Transverse colon (tissue), 4 donors: ENCODE measurements around the gene PTPRS. TPM values are rescaled to one million over a fixed set of nuclear protein-coding genes. Genes with fewer than 3 reads are reported as not detected.

ENCODE experiments used
- DNase-seq: peaks from one replicate; pipeline ENCODE4 v3.0.0-alpha.2; 2019
- H3K27ac ChIP-seq, 4 donors: fragments of 200-600 bp; sonication (generic); 2 replicates each; pipeline ENCODE4 v1.5.1; 2016 to 2018; ENCODE audit warnings: inconsistent platforms in 4 of 4
- H3K27me3 ChIP-seq: fragments of 200-600 bp; sonication (generic); 2 replicates; pipeline ENCODE4 v1.5.1; 2017; ENCODE audit warnings: inconsistent platforms
- H3K36me3 ChIP-seq, 4 donors: fragments of 200-600 bp; sonication (generic); 2 replicates each; pipeline ENCODE4 v1.5.1; 2017 to 2019; ENCODE audit warnings: inconsistent platforms in 4 of 4
- H3K4me1 ChIP-seq, 4 donors: fragments of 200-600 bp; sonication (generic); 2 replicates each; pipeline ENCODE4 v1.5.1; 2017 to 2020; ENCODE audit warnings: inconsistent platforms in 4 of 4
- H3K4me3 ChIP-seq, 4 donors: fragments of 200-600 bp; sonication (generic); 1 replicate in 1 of 4; 2 replicates in 3 of 4; pipeline versions ENCODE4 v1.5.1 to v1.6.1; 2017 to 2019; ENCODE audit warnings: inconsistent platforms in 4 of 4
- H3K9me3 ChIP-seq, 2 donors: fragments of 200-600 bp; sonication (generic); 2 replicates each; pipeline ENCODE4 v1.5.1; 2017 to 2019; ENCODE audit warnings: inconsistent platforms in 2 of 2
- EP300 ChIP-seq: sonication (generic); formaldehyde crosslinking; IDR thresholded peaks from one replicate; pipeline ENCODE4 v1.6.1; 2017; ENCODE audit warnings: antibody characterized with exemption, low read depth
- POLR2A ChIP-seq: fragments of 450-650 bp; IDR thresholded peaks from one replicate; pipeline ENCODE4 v1.6.1; 2016; ENCODE audit warnings: antibody characterized with exemption, mild to moderate bottlenecking, moderate library complexity
- POLR2AphosphoS5 ChIP-seq, 3 donors: sonication (generic); formaldehyde crosslinking; IDR thresholded peaks; one replicate each; pipeline ENCODE4 v1.6.1; 2016; ENCODE audit warnings: antibody characterized with exemption in 3 of 3
- WGBS, 2 donors: methylation state at CpG; one replicate each; pipeline ENCODE4 v1.1.5; 2018; ENCODE audit warnings: low coverage in 1 of 2; 5-methylcytosine and 5-hydroxymethylcytosine counted together
- in situ Hi-C, 4 donors: fragments of 200-750 bp; cut with MboI; loops; one replicate each; pipeline versions ENCODE4 v1.15.0 to v1.15.1; 2017; ENCODE audit warnings: low sequenced_read_pairs in 3 of 4, low pct_ligation_motif_present in 1 of 4, low pct_unique_long_range_greater_than_20kb in 1 of 4
- intact Hi-C: fragments of 100-400 bp; cut with DNase I; formaldehyde crosslinking; loops from one replicate; pipeline ENCODE4 v1.15.1; 2023; ENCODE audit warnings: low total_unique reads
- total RNA-seq, 4 donors: library from RNA; depleted of rRNA; stranded (reverse); fragments of >200 nt; gene quantifications; one replicate each; pipeline ENCODE4 v1.1.0, GENCODE V29; 2016
- TF ChIP-seq, protein P1 (sequence below), 5 experiments: fragments of 200-600 bp in 3 of 5; fragments of 450-650 bp in 2 of 5; sonication (generic) in 3 of 5; IDR thresholded peaks; 1 replicate in 2 of 5; 2 replicates in 3 of 5; pipeline ENCODE4 v1.5.1; 2016 to 2017; ENCODE audit warnings: antibody characterized with exemption in 5 of 5, inconsistent platforms in 3 of 5, mild to moderate bottlenecking in 2 of 5, moderate library complexity in 1 of 5

The PTPRS gene
- total RNA-seq, 4 donors from 2014 or later = 38.3 to 91.5 (median 58.5) TPM

DNA sequence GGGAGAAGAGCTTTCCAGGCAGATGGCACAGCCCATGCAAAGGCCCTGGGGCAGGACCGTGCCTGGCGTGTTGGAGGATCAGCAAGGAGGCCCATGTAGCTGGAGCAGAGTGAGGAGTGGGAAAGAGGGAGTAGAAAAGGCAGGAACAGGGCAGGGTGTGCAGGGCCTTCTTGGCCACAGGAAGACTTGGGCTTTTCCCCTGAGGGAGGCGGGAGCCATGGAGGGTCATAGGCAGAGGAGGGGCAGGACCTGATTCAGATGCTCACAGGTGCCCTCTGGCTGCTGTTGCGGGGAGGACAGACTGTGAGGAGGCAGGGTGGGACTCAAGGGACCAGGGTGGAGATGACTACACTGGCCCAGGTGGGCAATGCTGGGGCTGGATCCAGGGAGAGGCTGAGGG, 13.8 kb upstream of the PTPRS start:
- Histone ChIP-seq H3K4me3 (no peak overlapping the region), H3K36me3 (no peaks in the 10 kb centered on the region), H3K27ac (no peak overlapping the region), H3K9me3 (no peaks in the 10 kb centered on the region), H3K4me1 (no peaks in the 10 kb centered on the region), H3K27me3 (peaks cover 16% of the 10 kb centered on the region)
- TF ChIP-seq, protein P1, sequence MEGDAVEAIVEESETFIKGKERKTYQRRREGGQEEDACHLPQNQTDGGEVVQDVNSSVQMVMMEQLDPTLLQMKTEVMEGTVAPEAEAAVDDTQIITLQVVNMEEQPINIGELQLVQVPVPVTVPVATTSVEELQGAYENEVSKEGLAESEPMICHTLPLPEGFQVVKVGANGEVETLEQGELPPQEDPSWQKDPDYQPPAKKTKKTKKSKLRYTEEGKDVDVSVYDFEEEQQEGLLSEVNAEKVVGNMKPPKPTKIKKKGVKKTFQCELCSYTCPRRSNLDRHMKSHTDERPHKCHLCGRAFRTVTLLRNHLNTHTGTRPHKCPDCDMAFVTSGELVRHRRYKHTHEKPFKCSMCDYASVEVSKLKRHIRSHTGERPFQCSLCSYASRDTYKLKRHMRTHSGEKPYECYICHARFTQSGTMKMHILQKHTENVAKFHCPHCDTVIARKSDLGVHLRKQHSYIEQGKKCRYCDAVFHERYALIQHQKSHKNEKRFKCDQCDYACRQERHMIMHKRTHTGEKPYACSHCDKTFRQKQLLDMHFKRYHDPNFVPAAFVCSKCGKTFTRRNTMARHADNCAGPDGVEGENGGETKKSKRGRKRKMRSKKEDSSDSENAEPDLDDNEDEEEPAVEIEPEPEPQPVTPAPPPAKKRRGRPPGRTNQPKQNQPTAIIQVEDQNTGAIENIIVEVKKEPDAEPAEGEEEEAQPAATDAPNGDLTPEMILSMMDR (IDR thresholded peaks at IDR 0.05) = no peak
- TF ChIP-seq POLR2AphosphoS5 (IDR thresholded peaks at IDR 0.05) (no peak), POLR2A (no peak), EP300 (no peak)
- in situ Hi-C loops (no loop called here), intact Hi-C loops (no loop called here)
- 53 to 71% methylated on average over 2 to 4 of the region's 4 CpGs for WGBS, 2 donors
- no peak for DNase-seq

DNA sequence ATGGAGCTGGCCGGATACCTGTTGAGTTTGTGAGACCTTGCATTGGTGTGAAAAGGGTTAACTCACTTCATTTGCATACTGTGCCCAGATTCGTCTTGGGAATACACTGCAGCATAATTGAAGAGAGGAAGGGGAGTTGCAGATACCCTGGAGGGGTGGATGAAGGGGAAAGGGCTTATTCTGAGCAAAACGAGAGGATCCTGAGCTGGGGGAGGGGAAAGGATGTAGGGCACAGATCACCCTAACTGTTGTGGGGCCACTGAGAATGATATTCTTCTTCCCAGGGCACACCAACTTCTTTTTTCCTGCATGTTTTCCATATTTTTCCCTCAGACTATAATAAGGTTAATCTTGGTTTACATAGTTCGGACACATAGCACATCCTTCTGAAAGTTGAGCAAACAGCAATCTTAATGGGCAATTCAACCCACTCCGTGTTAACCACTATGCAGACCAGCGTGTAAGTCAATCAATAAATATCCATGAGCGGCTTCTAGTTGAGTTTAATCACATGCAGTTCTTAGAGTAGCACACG, 11.7 kb upstream of the PTPRS start:
- no peak overlapping the region for H3K27ac ChIP-seq
- no peaks in the 10 kb centered on the region for H3K9me3 ChIP-seq
- 30 to 39% methylated on average over 8 of the region's 8 CpGs for whole genome bisulfite sequencing, 2 donors
- no peak overlapping the region for H3K4me3 ChIP-seq
- in situ Hi-C loops (no loop called here), intact Hi-C loops (no loop called here)
- DNase-seq = no peak
- no peaks in the 10 kb centered on the region for H3K36me3 ChIP-seq
- TF ChIP-seq, protein P1 (IDR thresholded peaks at IDR 0.05) = no peak
- no peak for TF ChIP-seq EP300
- TF ChIP-seq POLR2AphosphoS5 (IDR thresholded peaks at IDR 0.05) = no peak
- TF ChIP-seq POLR2A = no peak
- H3K27me3 ChIP-seq = peaks cover 8% of the 10 kb centered on the region
- H3K4me1 ChIP-seq = no peaks in the 10 kb centered on the region

DNA sequence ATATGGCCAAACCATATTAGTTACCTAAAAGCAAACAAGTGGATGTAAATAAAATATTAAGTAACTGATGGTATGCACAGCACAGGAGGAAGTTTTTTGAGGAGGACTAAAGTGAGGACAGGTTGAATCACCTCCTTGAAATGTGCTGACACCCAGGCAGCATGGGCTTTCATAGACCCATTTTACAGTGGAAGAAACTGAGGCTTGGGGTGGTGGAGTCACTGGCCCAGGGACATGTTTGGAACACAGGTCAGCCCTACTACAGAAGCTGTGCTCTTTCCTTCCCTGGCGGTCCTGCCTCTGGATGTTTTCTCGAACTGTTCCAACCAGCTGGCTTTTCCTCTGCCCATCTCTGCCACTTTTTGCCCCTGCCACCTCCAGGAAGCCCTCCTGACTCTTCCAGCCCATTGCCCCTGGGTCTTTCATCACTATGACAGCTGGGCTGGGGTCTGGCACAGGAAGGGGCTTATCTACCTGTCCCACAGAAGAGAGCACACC, 11.2 kb upstream of the PTPRS start:
- H3K36me3 ChIP-seq = no peaks in the 10 kb centered on the region
- no peak for DNase-seq
- intact Hi-C loops = no loop called here
- no peak overlapping the region for H3K27ac ChIP-seq
- TF ChIP-seq POLR2AphosphoS5 (IDR thresholded peaks at IDR 0.05) = no peak
- no peak for TF ChIP-seq EP300
- TF ChIP-seq, protein P1 (IDR thresholded peaks at IDR 0.05) = no peak
- no peak for TF ChIP-seq POLR2A
- no peaks in the 10 kb centered on the region for H3K9me3 ChIP-seq
- H3K4me1 ChIP-seq = no peaks in the 10 kb centered on the region
- no peak overlapping the region for H3K4me3 ChIP-seq
- in situ Hi-C loops = no loop called here
- peaks cover 3% of the 10 kb centered on the region for H3K27me3 ChIP-seq
- WGBS, 2 donors = 79 to 81% methylated on average over 2 of the region's 2 CpGs

DNA sequence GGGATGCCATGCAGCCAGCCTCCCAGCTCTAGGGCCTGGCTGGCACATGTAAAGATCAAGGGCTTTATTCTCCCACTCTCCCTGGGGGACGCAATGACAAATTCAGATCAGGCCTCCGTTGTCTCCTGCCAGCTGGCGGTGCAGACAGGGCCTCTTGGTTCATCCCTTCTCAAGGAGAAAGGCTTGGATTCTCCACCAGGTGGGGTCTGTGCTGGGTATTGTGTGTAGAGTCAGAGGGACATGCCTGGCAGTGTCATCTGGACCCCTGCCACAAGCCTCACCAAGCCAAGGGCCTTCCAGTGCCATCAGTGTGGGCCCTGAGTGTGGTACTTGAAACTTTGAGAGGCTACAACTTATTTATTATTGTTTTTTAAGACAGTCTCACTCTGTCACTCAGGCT, 8.4 kb upstream of the PTPRS start:
- Histone ChIP-seq H3K27ac (no peak overlapping the region), H3K9me3 (no peaks in the 10 kb centered on the region), H3K27me3 (no peaks in the 10 kb centered on the region), H3K36me3 (no peaks in the 10 kb centered on the region), H3K4me3 (no peak overlapping the region), H3K4me1 (no peaks in the 10 kb centered on the region)
- TF ChIP-seq POLR2A (no peak), POLR2AphosphoS5 (IDR thresholded peaks at IDR 0.05) (no peak), EP300 (no peak)
- TF ChIP-seq, protein P1 (IDR thresholded peaks at IDR 0.05) = no peak
- intact Hi-C loops (no loop called here), in situ Hi-C loops (no loop called here)
- DNase-seq = no peak
- whole genome bisulfite sequencing, 2 donors = 86% methylated on average over 3 of the region's 3 CpGs; no CpG with 5 or more reads in 1 of the 2 donors
